Esophagus squamous epithelium (tissue), 4 donors: ENCODE data around the gene CPN2.

ENCODE experiments used
- POLR2A ChIP-seq, 4 donors: fragments of 450-650 bp; IDR thresholded peaks; one replicate each; pipeline ENCODE4 v1.6.1; 2017; ENCODE audit warnings: antibody characterized with exemption in 4 of 4, mild to moderate bottlenecking in 4 of 4, moderate library complexity in 3 of 4
- TF ChIP-seq, protein P1 (sequence below), 6 experiments: fragments of 450-650 bp in 4 of 6; fragments of 200-600 bp in 2 of 6; sonication (generic) in 2 of 6; IDR thresholded peaks; one replicate each; pipeline ENCODE4 v1.5.1; 2016 to 2019; ENCODE audit warnings: antibody characterized with exemption in 6 of 6, mild to moderate bottlenecking in 4 of 6, moderate library complexity in 4 of 6

DNA sequence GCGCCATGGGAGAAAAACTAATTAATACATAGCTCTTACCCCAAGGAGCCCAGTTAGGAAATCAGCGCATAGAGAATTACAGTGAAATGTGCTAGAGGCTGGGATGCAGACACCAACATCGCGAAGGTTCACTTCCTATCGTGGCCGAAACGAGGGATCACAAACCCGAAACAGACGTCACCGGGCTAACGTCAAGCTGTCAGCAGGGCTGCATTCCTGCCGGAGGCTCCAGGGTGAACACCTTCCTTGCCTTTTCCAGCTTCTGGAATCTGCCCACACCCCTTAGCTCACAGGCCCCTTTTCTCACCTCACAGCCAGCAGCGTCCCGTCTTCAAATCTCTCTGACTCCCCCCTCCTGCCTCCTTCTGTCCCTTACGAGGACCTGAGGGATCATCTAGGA lies 34.9 kb upstream of the CPN2 start:
- TF ChIP-seq, protein P1, sequence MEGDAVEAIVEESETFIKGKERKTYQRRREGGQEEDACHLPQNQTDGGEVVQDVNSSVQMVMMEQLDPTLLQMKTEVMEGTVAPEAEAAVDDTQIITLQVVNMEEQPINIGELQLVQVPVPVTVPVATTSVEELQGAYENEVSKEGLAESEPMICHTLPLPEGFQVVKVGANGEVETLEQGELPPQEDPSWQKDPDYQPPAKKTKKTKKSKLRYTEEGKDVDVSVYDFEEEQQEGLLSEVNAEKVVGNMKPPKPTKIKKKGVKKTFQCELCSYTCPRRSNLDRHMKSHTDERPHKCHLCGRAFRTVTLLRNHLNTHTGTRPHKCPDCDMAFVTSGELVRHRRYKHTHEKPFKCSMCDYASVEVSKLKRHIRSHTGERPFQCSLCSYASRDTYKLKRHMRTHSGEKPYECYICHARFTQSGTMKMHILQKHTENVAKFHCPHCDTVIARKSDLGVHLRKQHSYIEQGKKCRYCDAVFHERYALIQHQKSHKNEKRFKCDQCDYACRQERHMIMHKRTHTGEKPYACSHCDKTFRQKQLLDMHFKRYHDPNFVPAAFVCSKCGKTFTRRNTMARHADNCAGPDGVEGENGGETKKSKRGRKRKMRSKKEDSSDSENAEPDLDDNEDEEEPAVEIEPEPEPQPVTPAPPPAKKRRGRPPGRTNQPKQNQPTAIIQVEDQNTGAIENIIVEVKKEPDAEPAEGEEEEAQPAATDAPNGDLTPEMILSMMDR (IDR thresholded peaks at IDR 0.05) = no peak
- TF ChIP-seq POLR2A (IDR thresholded peaks at IDR 0.05) = no peak
